Stromal cell of bone marrow (primary cell): ENCODE measurements around the gene SLC39A8.

ENCODE experiments used
- DNase-seq: peaks from one replicate; pipeline ENCODE4 v3.0.0-alpha.2; 2012; ENCODE audit warnings: low read depth

Gene SLC39A8

GRCh38 chr4:102230194-102230593, 115.1 kb downstream of the SLC39A8 start:
- DNase-seq, result no peak

- DNase-seq, result no peak
These were observed 117.9 kb downstream of the SLC39A8 start for GRCh38 chr4:102227388-102227787.

DNA sequence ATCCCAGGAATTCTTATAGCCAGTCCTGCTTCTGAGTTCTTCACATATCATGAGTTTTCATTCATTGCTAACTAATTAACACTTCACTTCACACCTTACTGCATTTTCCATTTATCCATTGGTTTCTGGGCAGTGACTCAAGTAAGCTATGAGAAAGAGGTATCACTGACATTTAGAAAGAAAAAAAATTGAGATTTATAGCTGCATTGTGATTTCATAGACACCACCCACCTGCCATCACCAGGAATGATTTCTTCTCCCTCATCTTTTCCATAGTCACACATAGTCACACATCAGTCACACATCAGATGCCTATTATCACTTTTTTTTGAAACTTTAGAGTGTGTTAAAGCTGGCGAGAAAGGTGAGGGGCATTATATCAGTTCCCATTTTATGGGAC, 121.8 kb downstream of the SLC39A8 start:
- no peak for DNase-seq

GRCh38 chr4:102222838-102223409, 122.4 kb downstream of the SLC39A8 start:
- DNase-seq, result no peak

- no peak for DNase-seq
These were observed 126.2 kb downstream of the SLC39A8 start for GRCh38 chr4:102219129-102219528.

DNA sequence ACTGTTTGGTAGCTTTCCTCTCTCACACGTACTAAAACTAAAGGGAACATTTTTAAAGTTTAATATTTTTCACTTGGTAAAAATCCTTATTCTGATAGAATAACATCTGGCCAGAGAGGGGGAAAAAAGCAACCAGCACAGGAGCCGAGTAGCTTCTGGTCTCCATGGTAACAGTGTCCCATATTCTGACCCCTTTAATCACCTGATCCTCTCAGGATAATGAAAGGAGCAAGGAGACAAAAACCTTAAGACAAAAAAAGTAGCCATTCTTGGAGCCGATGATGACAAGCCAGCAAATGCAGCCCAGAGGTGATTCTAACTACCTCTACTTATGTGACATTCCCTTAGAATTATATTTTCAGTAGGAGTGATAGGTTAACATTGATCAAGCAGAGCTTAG, 126.6 kb downstream of the SLC39A8 start:
- DNase-seq, result no peak

GRCh38 chr4:102217775-102218355, 127.4 kb downstream of the SLC39A8 start:
- no peak for DNase-seq

- no peak for DNase-seq
These were observed 127.9 kb downstream of the SLC39A8 start for GRCh38 chr4:102217345-102217744.

DNA sequence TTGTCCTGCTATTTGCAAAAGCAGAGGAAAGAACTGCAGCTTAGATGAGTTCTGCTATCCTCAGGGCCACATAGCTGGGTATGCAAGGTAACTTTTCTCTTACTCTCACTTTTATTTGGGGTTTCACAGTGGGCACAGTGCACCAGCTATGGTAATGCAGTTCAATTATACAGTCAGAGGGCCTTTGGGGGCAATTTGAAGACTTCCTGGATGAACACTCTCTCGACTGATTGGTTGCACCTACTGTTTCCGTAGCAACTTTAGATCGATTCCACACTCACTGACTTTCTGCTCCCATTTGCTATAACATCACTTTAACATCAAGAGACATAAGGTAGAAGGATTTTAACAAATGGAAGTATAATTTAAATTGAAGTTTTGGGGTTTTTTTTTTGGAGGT, 128.6 kb downstream of the SLC39A8 start:
- no peak for DNase-seq

DNA sequence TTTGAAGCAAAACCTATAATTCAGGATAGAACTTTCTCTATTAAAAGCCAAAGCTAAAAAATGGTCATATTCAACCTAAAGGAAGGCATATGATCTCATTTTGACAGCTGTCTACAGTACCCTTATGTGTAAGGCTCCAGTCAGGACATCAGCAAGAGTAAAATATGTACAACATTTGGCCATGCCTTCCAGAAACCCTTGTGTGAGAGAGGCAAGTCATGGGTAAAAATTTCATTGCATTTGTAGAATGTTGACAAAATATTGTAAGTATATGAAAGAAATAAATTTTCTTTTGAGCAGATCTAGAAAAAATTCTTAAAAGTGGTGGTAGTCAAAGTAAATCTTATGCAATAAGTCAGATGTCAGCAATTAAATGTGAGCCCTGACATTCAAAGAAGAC, 132.3 kb downstream of the SLC39A8 start:
- DNase-seq, result no peak
